ENCODE results near the gene MTRF1.

GRCh38 chr13:41220401-41220800, 43.0 kb downstream of the MTRF1 start:
- TF ChIP-seq GATA2 (IDR thresholded peaks at IDR 0.05; ENCODE audit: low read depth, low read length) = no peak
- no peak for TF ChIP-seq GATA3 (IDR thresholded peaks at IDR 0.05; ENCODE audit: low read depth, low read length)
